ENCODE data around the gene PCP2. TPM values are rescaled to one million over a fixed set of nuclear protein-coding genes. Genes with fewer than 3 reads are reported as not detected.
A peak's percentile ranks its signal among the peaks of the same experiment; 100 is the strongest.

PCP2 gene
- total RNA-seq, 1 experiment from 2014 or later, result not detected

DNA sequence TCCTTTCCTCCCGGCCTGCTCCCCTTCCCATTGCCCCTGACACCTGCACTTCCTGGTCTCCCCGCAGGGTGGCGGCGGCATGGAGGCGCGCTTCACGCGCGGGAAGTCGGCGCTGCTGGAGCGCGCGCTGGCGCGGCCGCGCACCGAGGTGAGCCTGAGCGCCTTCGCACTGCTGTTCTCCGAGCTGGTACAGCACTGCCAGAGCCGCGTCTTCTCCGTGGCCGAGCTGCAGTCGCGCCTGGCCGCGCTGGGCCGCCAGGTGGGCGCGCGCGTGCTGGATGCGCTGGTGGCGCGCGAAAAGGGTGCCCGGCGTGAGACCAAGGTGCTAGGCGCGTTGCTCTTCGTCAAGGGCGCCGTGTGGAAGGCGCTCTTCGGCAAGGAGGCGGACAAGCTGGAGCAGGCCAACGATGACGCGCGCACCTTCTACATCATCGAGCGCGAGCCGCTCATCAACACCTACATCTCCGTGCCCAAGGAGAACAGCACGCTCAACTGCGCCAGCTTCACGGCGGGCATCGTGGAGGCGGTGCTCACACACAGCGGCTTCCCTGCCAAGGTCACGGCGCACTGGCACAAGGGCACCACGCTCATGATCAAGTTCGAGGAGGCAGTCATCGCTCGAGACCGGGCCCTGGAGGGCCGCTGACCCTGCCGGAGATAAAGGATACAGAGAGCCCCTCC is 48.8 kb upstream of the PCP2 start:
- H2BK20ac ChIP-seq (ENCODE audit: low read depth, low read length, poor library complexity, severe bottlenecking), result no peak overlapping the region
- H2BK15ac ChIP-seq (ENCODE audit: low read depth, low read length), result no peak overlapping the region; the same call in 1 of the 2 replicates
- TF ChIP-seq, protein P1, sequence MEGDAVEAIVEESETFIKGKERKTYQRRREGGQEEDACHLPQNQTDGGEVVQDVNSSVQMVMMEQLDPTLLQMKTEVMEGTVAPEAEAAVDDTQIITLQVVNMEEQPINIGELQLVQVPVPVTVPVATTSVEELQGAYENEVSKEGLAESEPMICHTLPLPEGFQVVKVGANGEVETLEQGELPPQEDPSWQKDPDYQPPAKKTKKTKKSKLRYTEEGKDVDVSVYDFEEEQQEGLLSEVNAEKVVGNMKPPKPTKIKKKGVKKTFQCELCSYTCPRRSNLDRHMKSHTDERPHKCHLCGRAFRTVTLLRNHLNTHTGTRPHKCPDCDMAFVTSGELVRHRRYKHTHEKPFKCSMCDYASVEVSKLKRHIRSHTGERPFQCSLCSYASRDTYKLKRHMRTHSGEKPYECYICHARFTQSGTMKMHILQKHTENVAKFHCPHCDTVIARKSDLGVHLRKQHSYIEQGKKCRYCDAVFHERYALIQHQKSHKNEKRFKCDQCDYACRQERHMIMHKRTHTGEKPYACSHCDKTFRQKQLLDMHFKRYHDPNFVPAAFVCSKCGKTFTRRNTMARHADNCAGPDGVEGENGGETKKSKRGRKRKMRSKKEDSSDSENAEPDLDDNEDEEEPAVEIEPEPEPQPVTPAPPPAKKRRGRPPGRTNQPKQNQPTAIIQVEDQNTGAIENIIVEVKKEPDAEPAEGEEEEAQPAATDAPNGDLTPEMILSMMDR (conservative IDR thresholded peaks at IDR 0.05), result no peak; the same call in 2 of the 3 replicates
- H2BK120ac ChIP-seq (ENCODE audit: low read depth, low read length, poor library complexity, severe bottlenecking), result no peak overlapping the region
- Mint-ChIP-seq H3K4me1 (peaks cover 19 to 31% of the 10 kb centered on the region in 2 experiments), H3K36me3 (ENCODE audit: insufficient read depth in 1 of 3, low read depth in 3 of 3) (peaks cover 6 to 23% (median 16%) of the 10 kb centered on the region in 3 experiments), H3K4me3 (peak overlapping the region; percentile 86 to 89), H3K27me3 (ENCODE audit: low read depth) (peaks cover 31% of the 10 kb centered on the region), H3K9me3 (no peaks in the 10 kb centered on the region; a peak in 1 of 5 replicates), H3K27ac (no peak overlapping the region)
- H3K27me3 ChIP-seq (ENCODE audit: insufficient read depth, low read length), result no peaks in the 10 kb centered on the region
- H3K56ac ChIP-seq (ENCODE audit: insufficient read length, low read depth, low read length), result no peak overlapping the region
- no peak overlapping the region for H4K8ac ChIP-seq (replicated peaks; ENCODE audit: insufficient read length, low read depth, low read length)
- H4K91ac ChIP-seq (ENCODE audit: insufficient read length, low read depth, low read length), result no peak overlapping the region
- H2AK5ac ChIP-seq (ENCODE audit: insufficient read length, low read length), result no peak overlapping the region
- H4K20me1 ChIP-seq (ENCODE audit: control insufficient read depth, insufficient read depth, insufficient read length), result no peaks in the 10 kb centered on the region
- no peak overlapping the region for H2BK5ac ChIP-seq (ENCODE audit: insufficient read length, low read length)
- no peak overlapping the region for H3K23ac ChIP-seq (ENCODE audit: insufficient read length, low read depth, low read length)
- H3K4me2 ChIP-seq (ENCODE audit: insufficient read depth, insufficient read length, low read length), result peak overlapping the region; percentile 60
- H2AFZ ChIP-seq (ENCODE audit: low read length), result no peak overlapping the region
- no CpG with 5 or more reads among the region's 74 CpGs for WGBS (ENCODE audit: extremely low coverage, insufficient read length, low lambda C conversion rate)
- H3K79me1 ChIP-seq (ENCODE audit: insufficient read depth, low read depth, low read length, poor library complexity, severe bottlenecking), result no peaks in the 10 kb centered on the region
- H3K27ac ChIP-seq (ENCODE audit: insufficient read length, low read depth, low read length), result no peak overlapping the region
- no peaks in the 10 kb centered on the region for H3K79me2 ChIP-seq (ENCODE audit: insufficient read depth, low read length)
- H3K18ac ChIP-seq (ENCODE audit: insufficient read length, low read depth, low read length), result peak overlapping the region; percentile 69
- H3K4ac ChIP-seq (ENCODE audit: low read depth, low read length), result no peak overlapping the region
- no peak overlapping the region for H2BK12ac ChIP-seq (ENCODE audit: insufficient read length, low read depth, low read length)
- H3K9me3 ChIP-seq (ENCODE audit: control insufficient read depth, low read depth, low read length), result no peaks in the 10 kb centered on the region
- H3K9ac ChIP-seq (ENCODE audit: extremely low read depth, insufficient read length, low read length), result no peak overlapping the region
- H3T11ph ChIP-seq (ENCODE audit: low read length), result no peak overlapping the region
- H3K23me2 ChIP-seq (ENCODE audit: insufficient read length, low read depth, low read length, poor library complexity, severe bottlenecking), result peaks cover 7% of the 10 kb centered on the region
- H3K4me1 ChIP-seq (ENCODE audit: insufficient read depth, low read length), result no peaks in the 10 kb centered on the region
- no peak overlapping the region for H4K5ac ChIP-seq (ENCODE audit: insufficient read length, low read depth, low read length)
- H3K14ac ChIP-seq (ENCODE audit: insufficient read depth, low read length), result no peak overlapping the region
- peak; percentile 72 for DNase-seq
